PC-9 (cell line): Measurements from ENCODE around the gene UTY. TPM values are rescaled to one million over a fixed set of nuclear protein-coding genes. Genes with fewer than 3 reads are reported as not detected.

ENCODE experiments used
- BruUV-seq: library from RNA; stranded (reverse); fragments of 400-500 nt; replicated peaks from 2 replicates; lab custom pipeline; 2021; lab: Mats Ljungman, UMichigan
- CTCF ChIA-PET: fragments of 300-600 bp; sonication (Branson Sonifier 250); formaldehyde crosslinking; loops from one replicate; lab custom pipeline; 2022; ENCODE audit warnings: antibody characterized with exemption; lab: Charles Lee
- POLR2A ChIA-PET: fragments of 300-600 bp; sonication (Branson Sonifier 250); formaldehyde crosslinking; loops from one replicate; lab custom pipeline; 2022; ENCODE audit warnings: antibody characterized with exemption; ENCODE audit not compliant: unreplicated experiment; lab: Charles Lee
- DNase-seq, 2 experiments: peaks; one replicate each; pipeline versions ENCODE4 v3.0.0 to v3.0.0-alpha.2; 2015 to 2022; ENCODE audit warnings: mixed read lengths in 1 of 2
- H2AFZ ChIP-seq: fragments of 200-600 bp; sonication (generic); 2 replicates; pipeline ENCODE4 v1.8.1; 2017; ENCODE audit warnings: antibody characterized with exemption
- H3F3A ChIP-seq: fragments of 200-600 bp; sonication (generic); 2 replicates; pipeline ENCODE4 v1.8.1; 2017; ENCODE audit warnings: antibody characterized with exemption, mild to moderate bottlenecking, low read depth; ENCODE audit not compliant: insufficient read depth
- H3K27ac ChIP-seq: fragments of 200-600 bp; sonication (generic); 2 replicates; pipeline ENCODE4 v1.6.1; 2016; ENCODE audit warnings: mixed run types
- H3K27me3 ChIP-seq: fragments of 200-600 bp; sonication (generic); 2 replicates; pipeline ENCODE4 v1.6.1; 2016; ENCODE audit warnings: low read depth, mixed run types; ENCODE audit not compliant: insufficient read depth
- H3K36me3 ChIP-seq: fragments of 200-600 bp; sonication (generic); 2 replicates; pipeline ENCODE4 v1.6.1; 2016; ENCODE audit warnings: low read depth, mixed run types
- H3K4me1 ChIP-seq: fragments of 200-600 bp; sonication (generic); replicated peaks from 2 replicates; pipeline ENCODE4 v1.6.1; 2016; ENCODE audit warnings: mixed run types; ENCODE audit not compliant: insufficient read depth
- H3K4me2 ChIP-seq: fragments of 200-600 bp; sonication (generic); 2 replicates; pipeline ENCODE4 v1.6.1; 2017; ENCODE audit warnings: mixed run types
- H3K4me3 ChIP-seq: fragments of 200-600 bp; sonication (generic); 2 replicates; pipeline ENCODE4 v1.6.1; 2016; ENCODE audit warnings: mixed run types
- H3K79me2 ChIP-seq: fragments of 200-600 bp; sonication (generic); 2 replicates; pipeline ENCODE4 v1.6.1; 2017; ENCODE audit warnings: low read depth, mixed run types
- H3K9me2 ChIP-seq: fragments of 200-600 bp; sonication (generic); 2 replicates; pipeline ENCODE4 v1.8.1; 2017; ENCODE audit warnings: mild to moderate bottlenecking; ENCODE audit not compliant: insufficient read depth
- H3K9me3 ChIP-seq: fragments of 200-600 bp; sonication (generic); 2 replicates; pipeline ENCODE4 v1.8.1; 2016; ENCODE audit warnings: low read depth; ENCODE audit not compliant: insufficient read depth
- H4K20me1 ChIP-seq: fragments of 200-600 bp; sonication (generic); 2 replicates; pipeline ENCODE4 v1.8.1; 2017; ENCODE audit not compliant: insufficient read depth
- EZH2 ChIP-seq: fragments of 200-600 bp; sonication (generic); IDR thresholded peaks from 2 replicates; pipeline ENCODE4 v1.8.0; 2017; ENCODE audit warnings: antibody characterized with exemption, low read depth
- intact Hi-C: fragments of 100-400 bp; cut with micrococcal nuclease; formaldehyde crosslinking; loops from one replicate; pipeline ENCODE4 v1.10.0; 2022; ENCODE audit not compliant: unreplicated experiment
- total RNA-seq: library from RNA; stranded (reverse); gene quantifications from 2 replicates; pipeline ENCODE4 v1.2.3, GENCODE V29; 2021
- TF ChIP-seq, protein P1 (sequence below): fragments of 200-600 bp; sonication (generic); conservative IDR thresholded peaks from 2 replicates; pipeline ENCODE4 v1.6.1; 2017; ENCODE audit warnings: mixed run types, antibody characterized with exemption, mild to moderate bottlenecking, moderate library complexity

UTY gene
- total RNA-seq, 1 experiment from 2014 or later = not detected

DNA sequence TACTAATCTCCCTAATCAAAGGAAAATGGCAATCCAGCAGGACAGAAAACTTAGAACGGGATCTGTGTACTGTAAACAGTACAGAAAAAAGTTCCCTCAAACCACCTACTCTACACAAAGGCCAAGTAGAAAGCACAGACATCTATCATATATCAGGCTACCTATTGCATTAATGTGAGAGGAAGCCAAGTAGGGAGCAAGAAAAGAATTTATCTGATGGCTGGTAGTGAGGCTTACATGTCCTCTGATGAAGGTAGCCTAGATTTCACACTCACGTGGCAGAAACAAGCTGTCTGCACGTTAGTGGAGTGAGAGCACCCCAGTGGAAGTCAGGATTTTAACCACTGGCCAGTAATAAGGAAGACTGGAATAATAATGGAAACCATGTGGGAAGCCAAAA, 28.3 kb downstream of the UTY start:
- Histone ChIP-seq H3K27ac (no peak overlapping the region), H4K20me1 (no peaks in the 10 kb centered on the region), H3K4me3 (no peak overlapping the region), H3K4me1 (no peaks in the 10 kb centered on the region), H3F3A (no peaks in the 10 kb centered on the region), H3K36me3 (no peaks in the 10 kb centered on the region), H2AFZ (no peak overlapping the region), H3K4me2 (no peak overlapping the region), H3K9me2 (no peaks in the 10 kb centered on the region), H3K79me2 (no peaks in the 10 kb centered on the region), H3K9me3 (no peaks in the 10 kb centered on the region), H3K27me3 (no peaks in the 10 kb centered on the region)
- no peak for DNase-seq
- TF ChIP-seq EZH2 = no peak
- TF ChIP-seq, protein P1, sequence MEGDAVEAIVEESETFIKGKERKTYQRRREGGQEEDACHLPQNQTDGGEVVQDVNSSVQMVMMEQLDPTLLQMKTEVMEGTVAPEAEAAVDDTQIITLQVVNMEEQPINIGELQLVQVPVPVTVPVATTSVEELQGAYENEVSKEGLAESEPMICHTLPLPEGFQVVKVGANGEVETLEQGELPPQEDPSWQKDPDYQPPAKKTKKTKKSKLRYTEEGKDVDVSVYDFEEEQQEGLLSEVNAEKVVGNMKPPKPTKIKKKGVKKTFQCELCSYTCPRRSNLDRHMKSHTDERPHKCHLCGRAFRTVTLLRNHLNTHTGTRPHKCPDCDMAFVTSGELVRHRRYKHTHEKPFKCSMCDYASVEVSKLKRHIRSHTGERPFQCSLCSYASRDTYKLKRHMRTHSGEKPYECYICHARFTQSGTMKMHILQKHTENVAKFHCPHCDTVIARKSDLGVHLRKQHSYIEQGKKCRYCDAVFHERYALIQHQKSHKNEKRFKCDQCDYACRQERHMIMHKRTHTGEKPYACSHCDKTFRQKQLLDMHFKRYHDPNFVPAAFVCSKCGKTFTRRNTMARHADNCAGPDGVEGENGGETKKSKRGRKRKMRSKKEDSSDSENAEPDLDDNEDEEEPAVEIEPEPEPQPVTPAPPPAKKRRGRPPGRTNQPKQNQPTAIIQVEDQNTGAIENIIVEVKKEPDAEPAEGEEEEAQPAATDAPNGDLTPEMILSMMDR = no peak
- intact Hi-C loops = no loop called here
- POLR2A ChIA-PET = no interaction called here
- BruUV-seq = no TSS peak
- CTCF ChIA-PET = no interaction called here

- no peak for TF ChIP-seq EZH2
- TF ChIP-seq, protein P1 = no peak
- CTCF ChIA-PET = no interaction called here
- no TSS peak for BruUV-seq
- POLR2A ChIA-PET = no interaction called here
- H3K4me1 ChIP-seq = no peaks in the 10 kb centered on the region
- no peaks in the 10 kb centered on the region for H4K20me1 ChIP-seq
- H3K36me3 ChIP-seq = no peaks in the 10 kb centered on the region
- H3K27ac ChIP-seq = no peak overlapping the region
- no peak for DNase-seq
- no peak overlapping the region for H3K4me2 ChIP-seq
- H3K9me3 ChIP-seq = no peaks in the 10 kb centered on the region
- intact Hi-C loops = no loop called here
- no peaks in the 10 kb centered on the region for H3F3A ChIP-seq
- H2AFZ ChIP-seq = no peak overlapping the region
- H3K27me3 ChIP-seq = no peaks in the 10 kb centered on the region
- no peak overlapping the region for H3K4me3 ChIP-seq
- no peaks in the 10 kb centered on the region for H3K9me2 ChIP-seq
- no peaks in the 10 kb centered on the region for H3K79me2 ChIP-seq
These were observed 29.2 kb downstream of the UTY start for GRCh38 chrY:13450596-13451130.

DNA sequence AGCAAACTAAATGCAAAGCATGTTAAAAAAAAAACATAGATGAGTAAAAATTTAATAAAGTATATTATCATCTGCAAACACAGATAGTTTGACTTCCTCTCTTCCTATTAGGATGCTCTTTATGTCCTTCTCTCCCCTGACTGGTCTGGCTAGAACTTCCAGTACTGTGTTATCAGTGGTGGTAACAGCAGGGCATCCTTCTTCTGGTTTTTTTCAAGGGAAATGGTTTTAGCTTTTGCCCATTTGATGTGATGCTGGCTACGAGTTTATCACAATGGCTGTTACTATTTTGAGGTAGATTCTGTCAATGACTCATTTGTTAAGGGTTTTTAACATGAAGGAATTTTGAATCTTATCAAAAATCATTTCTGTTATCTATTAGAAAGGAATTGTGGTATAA, 34.3 kb downstream of the UTY start:
- Histone ChIP-seq H2AFZ (no peak overlapping the region), H3F3A (no peaks in the 10 kb centered on the region), H3K27ac (no peak overlapping the region), H3K4me1 (no peaks in the 10 kb centered on the region), H4K20me1 (no peaks in the 10 kb centered on the region), H3K9me3 (no peaks in the 10 kb centered on the region), H3K4me2 (no peak overlapping the region), H3K27me3 (no peaks in the 10 kb centered on the region), H3K36me3 (no peaks in the 10 kb centered on the region), H3K4me3 (no peak overlapping the region), H3K79me2 (no peaks in the 10 kb centered on the region), H3K9me2 (no peaks in the 10 kb centered on the region)
- no peak for DNase-seq
- BruUV-seq = no TSS peak
- POLR2A ChIA-PET = no interaction called here
- no peak for TF ChIP-seq EZH2
- CTCF ChIA-PET = no interaction called here
- intact Hi-C loops = no loop called here

- no TSS peak for BruUV-seq
- Histone ChIP-seq H3K9me3 (no peaks in the 10 kb centered on the region), H4K20me1 (no peaks in the 10 kb centered on the region)
These were observed 36.7 kb downstream of the UTY start for GRCh38 chrY:13443146-13443545.

More at GRCh38 chrY:13443146-13443545, 36.7 kb downstream of the UTY start:
- DNase-seq = no peak
- Histone ChIP-seq H3K79me2 (no peaks in the 10 kb centered on the region), H2AFZ (no peak overlapping the region), H3K4me2 (no peak overlapping the region), H3K27me3 (no peaks in the 10 kb centered on the region), H3K9me2 (no peaks in the 10 kb centered on the region), H3K4me3 (no peak overlapping the region), H3K27ac (no peak overlapping the region), H3F3A (no peaks in the 10 kb centered on the region), H3K4me1 (no peaks in the 10 kb centered on the region), H3K36me3 (no peaks in the 10 kb centered on the region)
- intact Hi-C loops = no loop called here
- TF ChIP-seq, protein P1 = no peak
- no peak for TF ChIP-seq EZH2
- ChIA-PET POLR2A (no interaction called here), CTCF (no interaction called here)
